H4 (cell line): ENCODE results near the gene FAM135A. TPM values are rescaled to one million over a fixed set of nuclear protein-coding genes. Genes with fewer than 3 reads are reported as not detected.
"Not testable (repeated sequence)": the region's sequence is repeated elsewhere in the genome, so short reads cannot be mapped to it uniquely, and the experiment has no call there.

Experiments used
- DNase-seq: peaks from one replicate; pipeline ENCODE4 v3.0.0-alpha.2; 2015; ENCODE audit warnings: low spot score
- total RNA-seq: library from RNA; depleted of rRNA; stranded (reverse); fragments of >200 nt; shearing (Covaris generic); gene quantifications from 2 replicates; pipeline ENCODE4 v1.2.3, GENCODE V29; 2014

Gene FAM135A
- total RNA-seq, 1 experiment from 2014 or later, result 15.3 TPM

DNA sequence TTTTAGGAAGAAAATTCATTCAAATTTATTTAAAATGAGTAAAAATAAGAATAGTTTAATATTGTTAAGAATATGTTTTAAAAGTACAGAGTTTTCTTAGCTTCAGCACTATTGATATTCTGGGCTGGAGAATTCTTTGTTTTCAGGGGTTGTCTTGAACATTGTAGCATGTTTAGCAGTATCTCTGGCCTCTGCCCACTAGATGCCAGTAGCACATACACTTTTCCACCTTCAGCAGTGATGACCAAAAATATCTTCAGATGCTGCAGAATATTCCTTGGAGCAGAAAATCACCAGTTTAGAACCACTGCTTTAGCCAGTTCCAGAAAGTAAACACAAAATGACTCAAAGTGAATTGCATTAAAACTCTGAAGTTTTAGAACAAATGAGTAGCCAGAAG is 134.0 kb downstream of the FAM135A start:
- DNase-seq, result peak; percentile 11

DNA sequence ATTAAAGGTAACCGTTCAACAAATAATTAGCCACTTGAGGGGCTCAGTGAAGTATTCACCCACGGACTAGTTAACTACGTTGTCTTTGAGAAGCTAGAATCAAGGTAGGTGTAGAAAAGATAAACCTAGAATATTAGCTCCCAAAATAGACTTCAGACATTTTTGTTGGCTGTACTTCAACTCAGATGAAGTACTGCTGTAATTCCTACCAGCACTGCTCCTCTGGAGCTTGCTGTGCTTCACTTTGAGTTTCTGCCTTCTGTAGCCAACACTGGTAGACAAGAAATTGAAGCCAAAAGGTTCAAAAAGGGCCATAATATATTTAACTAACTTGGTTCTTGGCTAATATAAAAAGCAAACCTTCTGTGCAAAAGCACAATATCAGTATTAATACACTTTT is 134.6 kb downstream of the FAM135A start:
- no peak for DNase-seq

DNA sequence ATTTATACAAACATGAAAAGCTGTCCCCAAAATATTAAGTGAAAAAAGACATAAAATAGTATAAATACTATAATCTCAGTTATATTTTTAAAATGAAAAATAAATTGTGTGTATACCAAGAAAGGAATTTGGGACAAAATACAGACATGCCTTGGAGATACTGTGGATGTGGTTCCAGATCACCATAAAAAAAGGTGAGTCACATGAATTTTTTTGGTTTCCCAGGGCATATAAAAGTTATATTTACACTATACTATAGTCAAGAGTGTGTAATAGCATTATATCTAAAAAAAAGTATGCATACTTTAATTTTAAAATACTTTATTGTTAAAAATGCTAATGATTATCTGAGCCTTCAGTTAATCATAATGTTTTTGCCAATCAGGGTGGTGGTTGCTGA is 136.0 kb downstream of the FAM135A start:
- no peak for DNase-seq

- DNase-seq, result no peak
These were observed 138.3 kb downstream of the FAM135A start for GRCh38 chr6:70551566-70551965.

DNA sequence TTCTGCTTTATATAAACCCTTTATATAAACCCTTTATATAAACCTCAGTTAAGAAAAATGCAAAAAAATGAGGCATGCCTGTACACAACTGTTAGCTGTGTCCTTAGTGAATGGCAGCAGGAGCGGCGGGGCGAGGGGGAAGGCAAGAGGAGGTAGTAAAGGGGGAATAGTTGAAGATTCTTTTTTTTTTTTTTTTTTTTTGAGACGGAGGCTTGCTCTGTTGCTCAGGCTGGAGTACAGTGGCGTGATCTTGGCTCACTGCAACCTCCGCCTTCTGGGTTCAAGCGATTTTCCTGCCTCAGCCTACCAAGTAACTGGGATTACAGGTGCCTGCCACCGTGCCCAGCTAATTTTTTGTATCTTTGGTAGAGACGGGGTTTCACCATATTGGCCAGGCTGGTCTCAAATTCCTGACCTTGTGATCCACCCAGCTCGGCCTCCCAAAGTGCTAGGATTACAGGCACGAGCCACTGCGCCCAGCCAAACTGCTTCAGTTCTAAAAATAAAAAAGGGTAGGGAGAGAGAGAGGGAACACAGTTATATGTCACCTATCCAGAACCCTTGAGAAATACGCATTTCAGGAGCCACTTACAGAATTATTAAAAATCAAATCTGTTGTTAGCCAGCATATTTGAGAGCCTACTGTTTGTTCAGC is 139.1 kb downstream of the FAM135A start:
- not testable (repeated sequence) for DNase-seq

GRCh38 chr6:70552974-70553373 is 139.7 kb downstream of the FAM135A start:
- DNase-seq, result no peak

- DNase-seq, result no peak
These were observed 144.7 kb downstream of the FAM135A start for GRCh38 chr6:70557998-70558397.

- DNase-seq, result not testable (repeated sequence)
These were observed 149.1 kb downstream of the FAM135A start for GRCh38 chr6:70562401-70562800.

DNA sequence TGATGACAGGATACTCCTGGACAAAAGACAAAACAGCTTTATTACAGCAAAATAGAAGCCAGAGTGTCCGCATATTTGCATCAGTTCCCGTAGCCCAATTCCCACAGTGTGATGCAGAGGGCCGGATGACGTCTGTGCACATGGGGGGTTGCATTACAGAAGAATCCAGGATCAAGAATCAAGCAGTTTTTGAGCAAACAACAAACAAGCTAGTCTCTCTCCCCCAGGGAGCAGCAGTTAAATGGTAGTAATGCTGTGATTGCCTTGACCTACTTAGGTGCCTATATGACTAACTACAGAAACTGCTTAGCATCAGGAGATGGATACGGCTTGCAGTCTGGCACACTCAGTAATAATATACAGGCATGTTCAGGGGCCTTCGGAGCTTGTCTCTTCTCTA is 150.2 kb downstream of the FAM135A start:
- no peak for DNase-seq

- peak; percentile 81 for DNase-seq
These were observed 153.6 kb downstream of the FAM135A start, which contains the start of gene SDHAF4 for GRCh38 chr6:70566751-70567382. Gene SDHAF4, plus strand, starts transcription at chr6:70566930. Its CDS starts 11 bp downstream, at chr6:70566941.

- DNase-seq, result no peak
These were observed 161.3 kb downstream of the FAM135A start for GRCh38 chr6:70574643-70575042.

DNA sequence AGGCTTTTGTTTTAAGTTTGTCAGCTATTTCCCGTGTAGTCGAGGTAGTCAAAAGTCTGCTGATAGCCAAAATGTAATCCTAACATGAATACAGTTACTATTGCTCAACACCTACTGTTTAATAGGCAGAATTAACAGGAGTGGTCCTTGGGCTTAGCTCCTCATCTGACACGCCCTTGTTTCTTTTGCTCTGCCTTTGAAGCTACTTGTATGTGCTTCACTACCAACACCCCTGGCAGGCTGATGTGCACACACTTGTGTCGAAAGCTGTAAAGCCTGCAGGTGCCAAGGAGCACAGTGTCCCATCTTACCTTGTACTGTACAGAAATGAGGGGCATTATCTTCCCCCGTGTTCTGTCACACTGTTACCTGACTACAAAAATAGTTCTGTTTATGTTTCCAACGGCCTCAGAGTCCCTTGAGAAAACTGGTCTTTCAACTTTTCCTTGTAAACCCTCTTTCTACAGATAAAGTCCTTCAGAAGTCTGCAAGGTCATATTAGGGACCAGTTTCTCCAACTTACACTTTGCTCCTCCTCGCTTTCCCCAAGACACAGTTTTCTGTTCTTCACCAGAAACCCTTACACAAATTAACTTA is 162.7 kb downstream of the FAM135A start:
- no peak for DNase-seq

GRCh38 chr6:70586114-70586513 is 172.8 kb downstream of the FAM135A start:
- no peak for DNase-seq

- DNase-seq, result no peak
These were observed 177.1 kb downstream of the FAM135A start for GRCh38 chr6:70590400-70590799.

DNA sequence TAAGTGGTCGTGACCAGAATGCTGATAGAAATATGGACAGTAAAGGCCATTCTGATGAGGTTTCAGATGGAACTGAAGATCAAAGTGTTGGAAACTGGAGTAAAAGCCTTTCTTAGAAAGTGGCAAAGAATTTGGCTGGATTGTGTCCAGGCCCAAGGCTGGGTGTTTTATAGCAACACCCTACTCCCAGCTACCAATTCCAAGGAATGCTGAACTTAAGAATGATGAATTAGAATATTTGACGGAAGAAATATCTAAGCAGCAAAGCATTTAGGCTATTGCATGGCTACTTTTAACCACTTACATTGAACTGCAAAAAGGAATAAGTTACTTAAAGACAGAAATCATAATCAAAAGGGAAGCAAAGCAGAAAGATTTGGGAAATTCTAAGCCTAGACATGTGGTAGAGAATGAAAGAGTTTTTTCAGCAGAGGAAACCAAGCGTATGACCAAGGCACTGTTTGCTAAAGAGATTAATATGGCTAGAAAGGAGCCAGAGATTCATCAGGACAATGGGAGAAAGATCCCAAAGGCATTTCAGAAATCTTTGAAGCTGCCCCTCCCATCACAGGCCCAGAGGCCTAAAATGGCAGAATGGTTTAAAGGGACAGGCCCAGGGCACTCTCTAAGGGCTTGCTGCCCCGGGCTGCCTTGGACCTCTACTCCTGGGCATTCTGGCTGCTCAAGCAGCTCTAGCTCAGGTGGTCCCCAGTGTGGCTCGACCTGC is 179.2 kb downstream of the FAM135A start:
- no peak for DNase-seq

DNA sequence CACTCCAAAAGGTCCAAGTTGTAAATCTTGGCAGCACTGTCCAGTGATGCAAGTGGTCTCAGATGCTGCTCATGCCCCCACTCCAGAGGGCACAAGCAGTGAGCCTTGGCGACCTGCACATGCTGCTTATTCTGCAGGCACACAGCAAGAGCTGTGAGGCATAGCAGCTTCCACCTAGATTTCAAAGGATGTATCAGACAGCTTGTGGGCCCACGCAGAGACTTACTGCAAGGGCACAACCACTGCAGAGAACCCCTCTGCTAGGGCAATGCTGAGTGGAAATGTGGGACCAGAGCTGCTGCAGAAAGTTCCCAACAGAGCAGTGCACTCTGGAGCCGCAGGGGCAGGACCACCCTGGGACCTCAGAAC is 179.8 kb downstream of the FAM135A start:
- DNase-seq, result no peak

- no peak for DNase-seq
These were observed 185.9 kb downstream of the FAM135A start for GRCh38 chr6:70599187-70599586.

GRCh38 chr6:70601014-70601413 is 187.7 kb downstream of the FAM135A start:
- DNase-seq, result no peak

- DNase-seq, result no peak
These were observed 190.9 kb downstream of the FAM135A start for GRCh38 chr6:70604254-70604653.

DNA sequence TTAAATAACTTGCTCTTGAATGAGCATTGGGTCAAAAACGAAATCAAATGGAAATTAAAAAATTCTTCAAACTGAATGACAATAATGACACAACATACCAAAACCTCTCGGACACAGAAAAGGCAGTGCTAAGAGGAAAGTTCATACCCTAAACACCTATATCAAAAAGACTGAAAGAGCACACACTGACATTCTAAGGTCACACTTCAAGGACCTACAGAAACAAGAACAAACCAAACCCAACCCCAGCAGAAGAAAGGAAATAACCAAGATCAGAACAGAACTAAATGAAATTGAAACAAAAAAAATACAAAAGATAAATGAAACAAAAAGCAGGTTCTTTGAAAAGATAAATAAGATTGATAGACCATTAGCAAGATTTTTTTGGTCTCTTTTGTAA is 194.1 kb downstream of the FAM135A start:
- DNase-seq, result not testable (repeated sequence)

GRCh38 chr6:70609181-70609580 is 195.9 kb downstream of the FAM135A start:
- DNase-seq, result not testable (repeated sequence)
